Right lobe of liver (tissue), 4 donors: ENCODE data around the gene KRTAP10-12.

Experiments used
- POLR2A ChIP-seq: fragments of 450-650 bp; IDR thresholded peaks from one replicate; pipeline ENCODE4 v1.6.1; 2017; ENCODE audit warnings: antibody characterized with exemption, mild to moderate bottlenecking
- TF ChIP-seq, protein P1 (sequence below), 4 donors: fragments of 200-600 bp in 3 of 4; fragments of 450-650 bp in 1 of 4; IDR thresholded peaks; one replicate each; pipeline versions ENCODE4 v1.5.1 to v1.8.0; 2016 to 2022; ENCODE audit warnings: antibody characterized with exemption in 4 of 4, mild to moderate bottlenecking in 2 of 4
- donor health status: DM: no; HTN: no; CAD: no.
- donor health status: DM: no; HTN: no; CAD: no.
- donor health status: DM: no; HTN: yes; CAD: no.

DNA sequence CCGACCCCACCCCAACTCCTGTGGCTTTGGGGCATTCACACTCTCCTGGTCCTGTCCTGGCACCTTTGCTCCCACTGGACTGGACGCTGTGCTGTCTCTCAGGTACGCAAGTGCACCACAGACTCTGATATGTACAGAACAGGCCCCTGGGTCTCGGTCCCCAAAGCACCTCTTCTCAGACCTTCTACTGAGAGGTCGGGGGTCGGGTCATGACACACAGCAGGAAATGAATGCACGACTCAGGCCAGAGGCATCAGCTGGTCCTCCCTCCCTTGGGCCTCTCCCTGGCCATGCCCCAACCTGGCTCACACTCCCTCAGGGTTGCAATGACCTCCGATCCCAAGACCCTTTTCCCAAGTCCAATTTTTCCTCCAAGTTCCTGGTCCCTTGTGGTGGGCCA lies 1.8 kb upstream of the KRTAP10-12 start:
- no peak for TF ChIP-seq POLR2A
- TF ChIP-seq, protein P1, sequence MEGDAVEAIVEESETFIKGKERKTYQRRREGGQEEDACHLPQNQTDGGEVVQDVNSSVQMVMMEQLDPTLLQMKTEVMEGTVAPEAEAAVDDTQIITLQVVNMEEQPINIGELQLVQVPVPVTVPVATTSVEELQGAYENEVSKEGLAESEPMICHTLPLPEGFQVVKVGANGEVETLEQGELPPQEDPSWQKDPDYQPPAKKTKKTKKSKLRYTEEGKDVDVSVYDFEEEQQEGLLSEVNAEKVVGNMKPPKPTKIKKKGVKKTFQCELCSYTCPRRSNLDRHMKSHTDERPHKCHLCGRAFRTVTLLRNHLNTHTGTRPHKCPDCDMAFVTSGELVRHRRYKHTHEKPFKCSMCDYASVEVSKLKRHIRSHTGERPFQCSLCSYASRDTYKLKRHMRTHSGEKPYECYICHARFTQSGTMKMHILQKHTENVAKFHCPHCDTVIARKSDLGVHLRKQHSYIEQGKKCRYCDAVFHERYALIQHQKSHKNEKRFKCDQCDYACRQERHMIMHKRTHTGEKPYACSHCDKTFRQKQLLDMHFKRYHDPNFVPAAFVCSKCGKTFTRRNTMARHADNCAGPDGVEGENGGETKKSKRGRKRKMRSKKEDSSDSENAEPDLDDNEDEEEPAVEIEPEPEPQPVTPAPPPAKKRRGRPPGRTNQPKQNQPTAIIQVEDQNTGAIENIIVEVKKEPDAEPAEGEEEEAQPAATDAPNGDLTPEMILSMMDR (IDR thresholded peaks at IDR 0.05): no peak
